Progenitor cell of endocrine pancreas (in vitro differentiated cells): ENCODE results near the gene SPNS2. TPM values are rescaled to one million over a fixed set of nuclear protein-coding genes. Genes with fewer than 3 reads are reported as not detected.

ENCODE experiments used
- DNase-seq: peaks from one replicate; pipeline ENCODE4 v3.0.0; 2021; ENCODE audit warnings: low spot score; ENCODE audit not compliant: unreplicated experiment
- H3K27ac Mint-ChIP-seq: 2 replicates; pipeline ENCODE4 v1.8.0; 2021; ENCODE audit warnings: mild to moderate bottlenecking, moderate library complexity, mixed read lengths
- H3K27me3 Mint-ChIP-seq: 2 replicates; pipeline ENCODE4 v1.8.0; 2021; ENCODE audit warnings: mixed read lengths
- H3K36me3 Mint-ChIP-seq: 2 replicates; pipeline ENCODE4 v1.8.0; 2022; ENCODE audit warnings: mixed read lengths; ENCODE audit not compliant: insufficient read depth
- H3K4me1 Mint-ChIP-seq: 2 replicates; pipeline ENCODE4 v1.8.0; 2021; ENCODE audit warnings: low read depth, mixed read lengths
- H3K4me3 Mint-ChIP-seq: 2 replicates; pipeline ENCODE4 v1.8.0; 2021; ENCODE audit warnings: low read depth, mild to moderate bottlenecking, moderate library complexity, mixed read lengths
- H3K9me3 Mint-ChIP-seq: 2 replicates; pipeline ENCODE4 v1.8.0; 2021; ENCODE audit warnings: low read depth, mixed read lengths
- CTCF ChIP-seq: fragments of 200-600 bp; sonication (generic); IDR thresholded peaks from one replicate; pipeline ENCODE4 v1.5.0; 2021; ENCODE audit warnings: antibody characterized with exemption, mild to moderate bottlenecking; ENCODE audit not compliant: unreplicated experiment
- total RNA-seq: library from RNA; stranded (reverse); gene quantifications from 2 replicates; pipeline ENCODE4 v1.2.1, GENCODE V29; 2021

Gene SPNS2
- total RNA-seq, 1 donor from 2014 or later: 0.60 TPM

- Mint-ChIP-seq H3K4me1 (peaks cover 4% of the 10 kb centered on the region), H3K27me3 (peaks cover 10% of the 10 kb centered on the region), H3K36me3 (peaks cover 3% of the 10 kb centered on the region), H3K9me3 (no peaks in the 10 kb centered on the region), H3K4me3 (no peak overlapping the region), H3K27ac (no peak overlapping the region)
- DNase-seq: no peak
- TF ChIP-seq CTCF: no peak
Measured at GRCh38 chr17:4537451-4538235, 39.0 kb downstream of the SPNS2 start.

GRCh38 chr17:4538236-4539002 is 39.7 kb downstream of the SPNS2 start:
- no peak for TF ChIP-seq CTCF
- Mint-ChIP-seq H3K27ac (no peak overlapping the region), H3K27me3 (peaks cover 7% of the 10 kb centered on the region), H3K4me3 (no peak overlapping the region), H3K4me1 (peaks cover 4% of the 10 kb centered on the region), H3K36me3 (peaks cover 3% of the 10 kb centered on the region), H3K9me3 (no peaks in the 10 kb centered on the region)
- no peak for DNase-seq

GRCh38 chr17:4539025-4539424 is 40.3 kb downstream of the SPNS2 start:
- DNase-seq: no peak
- Mint-ChIP-seq H3K36me3 (peaks cover 3% of the 10 kb centered on the region), H3K4me1 (peaks cover 4% of the 10 kb centered on the region), H3K9me3 (no peaks in the 10 kb centered on the region), H3K27me3 (peaks cover 5% of the 10 kb centered on the region), H3K27ac (no peak overlapping the region), H3K4me3 (no peak overlapping the region)
- TF ChIP-seq CTCF: no peak

GRCh38 chr17:4539576-4540223 is 41.0 kb downstream of the SPNS2 start:
- no peak overlapping the region for H3K27ac Mint-ChIP-seq
- no peak for DNase-seq
- H3K27me3 Mint-ChIP-seq: peaks cover 5% of the 10 kb centered on the region
- TF ChIP-seq CTCF: no peak
- H3K4me1 Mint-ChIP-seq: peaks cover 4% of the 10 kb centered on the region
- H3K4me3 Mint-ChIP-seq: no peak overlapping the region
- H3K9me3 Mint-ChIP-seq: no peaks in the 10 kb centered on the region
- H3K36me3 Mint-ChIP-seq: peaks cover 3% of the 10 kb centered on the region

GRCh38 chr17:4540224-4540651 is 41.6 kb downstream of the SPNS2 start:
- TF ChIP-seq CTCF: no peak
- H3K36me3 Mint-ChIP-seq: peaks cover 3% of the 10 kb centered on the region
- peaks cover 4% of the 10 kb centered on the region for H3K4me1 Mint-ChIP-seq
- H3K27ac Mint-ChIP-seq: no peak overlapping the region
- H3K9me3 Mint-ChIP-seq: no peaks in the 10 kb centered on the region
- no peak for DNase-seq
- H3K4me3 Mint-ChIP-seq: no peak overlapping the region
- peaks cover 5% of the 10 kb centered on the region for H3K27me3 Mint-ChIP-seq
